ENCODE data around the gene RANGAP1. TPM values are rescaled to one million over a fixed set of nuclear protein-coding genes. Genes with fewer than 3 reads are reported as not detected.

The RANGAP1 gene
- total and polyA plus RNA-seq, 2 of the 13 experiments (the other 11 are each of a cell fraction or from before 2014, with no cell fraction given) = 51.8 to 83.9 TPM

DNA sequence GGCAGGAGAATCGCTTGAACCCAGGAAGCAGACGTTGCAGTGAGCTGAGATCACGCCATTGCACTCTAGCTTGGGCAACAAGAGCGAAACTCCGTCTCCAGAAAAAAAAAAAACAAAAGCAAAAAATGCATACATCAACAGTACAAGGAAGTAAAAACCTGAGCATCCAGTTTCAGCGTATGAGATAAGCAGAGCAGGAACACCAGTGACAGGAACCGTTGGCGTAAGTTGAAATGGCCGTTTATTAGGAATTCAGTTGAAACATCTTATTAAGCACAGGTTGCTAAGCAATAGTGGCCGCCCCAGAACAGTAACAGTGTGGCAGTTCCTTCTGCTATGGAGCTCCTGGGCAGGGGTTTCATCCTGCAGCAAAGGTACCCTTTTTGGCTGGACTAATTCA is 84.8 kb downstream of the RANGAP1 start:
- Histone ChIP-seq H3K27ac (ENCODE audit: extremely low read length, insufficient read depth, low read length) (no peak overlapping the region), H3K4me2 (ENCODE audit: low read depth, low read length) (no peak overlapping the region), H3K27me3 (ENCODE audit: control insufficient read depth in 1 of 2, insufficient read depth in 2 of 2, low read length in 2 of 2) (peaks cover 0 to 2% of the 10 kb centered on the region in 2 experiments; a peak in 2 of 5 replicates), H3K9me3 (ENCODE audit: low read length) (no peaks in the 10 kb centered on the region), H3K4me3 (replicated peaks in 1 of 3; ENCODE audit: insufficient read depth in 1 of 3, low read depth in 2 of 3, low read length in 3 of 3) (no peak overlapping the region), H3K4me1 (ENCODE audit: insufficient read depth, low read length) (peaks cover 53% of the 10 kb centered on the region), H2AFZ (ENCODE audit: low read length) (no peak overlapping the region), H4K20me1 (ENCODE audit: insufficient read depth, low read length) (no peaks in the 10 kb centered on the region), H3K36me3 (replicated peaks in 1 of 2; ENCODE audit: control insufficient read depth in 1 of 2, insufficient read depth in 2 of 2, low read length in 2 of 2) (no peaks in the 10 kb centered on the region), H3K79me2 (ENCODE audit: insufficient read depth, low read length) (peaks cover 10% of the 10 kb centered on the region), H3K9ac (ENCODE audit: insufficient read depth, low read depth, low read length) (no peak overlapping the region)
- no peak for ATAC-seq
- FAIRE-seq = no peak
- WGBS (ENCODE audit: low lambda C conversion rate) = 51% methylated on average over 9 of the region's 10 CpGs
- intact Hi-C loops (cut with micrococcal nuclease; ENCODE audit: unreplicated experiment) = no loop called here
- no peak for DNase-seq (ENCODE audit: low spot score)
- in situ Hi-C loops (cut with HindIII; ENCODE audit: extremely low pct_ligation_motif_present, low pct_unique_long_range_greater_than_20kb) = no loop called here
- CTCF ChIA-PET (ENCODE audit: low intra/inter-chr PET ratio, low total read pairs) = no interaction called here
- TF ChIP-seq NR2C2 (CRISPR knock-in tag; IDR thresholded peaks at IDR 0.05; ENCODE audit: borderline replicate concordance) (no peak), ATF7-NPFF (CRISPR knock-in tag; IDR thresholded peaks at IDR 0.05; ENCODE audit: low read depth) (no peak), ZNF850 (CRISPR knock-in tag; conservative IDR thresholded peaks at IDR 0.05) (no peak), POLR2G (IDR thresholded peaks at IDR 0.05; ENCODE audit: low read depth, low read length) (no peak), ZNF331 (CRISPR knock-in tag; IDR thresholded peaks at IDR 0.05) (no peak), ZNF777 (CRISPR knock-in tag; IDR thresholded peaks at IDR 0.05) (no peak), MIER3 (CRISPR knock-in tag; IDR thresholded peaks at IDR 0.05; ENCODE audit: borderline replicate concordance) (no peak), MAFF (IDR thresholded peaks at IDR 0.05; ENCODE audit: low read depth, low read length) (no peak), ARHGAP35 (CRISPR knock-in tag; IDR thresholded peaks at IDR 0.05; ENCODE audit: borderline replicate concordance) (no peak), XRCC5 (optimal IDR thresholded peaks at IDR 0.05; ENCODE audit: low read length) (no peak), ZNF749 (CRISPR knock-in tag; IDR thresholded peaks at IDR 0.05; ENCODE audit: borderline replicate concordance) (no peak), POLR2A (IDR thresholded peaks at IDR 0.05; ENCODE audit: insufficient read depth in 1 of 2, low read depth in 2 of 2, low read length in 2 of 2) (no peak), DNMT1 (CRISPR knock-in tag; IDR thresholded peaks at IDR 0.05) (no peak)
- TF ChIP-seq, protein P1, sequence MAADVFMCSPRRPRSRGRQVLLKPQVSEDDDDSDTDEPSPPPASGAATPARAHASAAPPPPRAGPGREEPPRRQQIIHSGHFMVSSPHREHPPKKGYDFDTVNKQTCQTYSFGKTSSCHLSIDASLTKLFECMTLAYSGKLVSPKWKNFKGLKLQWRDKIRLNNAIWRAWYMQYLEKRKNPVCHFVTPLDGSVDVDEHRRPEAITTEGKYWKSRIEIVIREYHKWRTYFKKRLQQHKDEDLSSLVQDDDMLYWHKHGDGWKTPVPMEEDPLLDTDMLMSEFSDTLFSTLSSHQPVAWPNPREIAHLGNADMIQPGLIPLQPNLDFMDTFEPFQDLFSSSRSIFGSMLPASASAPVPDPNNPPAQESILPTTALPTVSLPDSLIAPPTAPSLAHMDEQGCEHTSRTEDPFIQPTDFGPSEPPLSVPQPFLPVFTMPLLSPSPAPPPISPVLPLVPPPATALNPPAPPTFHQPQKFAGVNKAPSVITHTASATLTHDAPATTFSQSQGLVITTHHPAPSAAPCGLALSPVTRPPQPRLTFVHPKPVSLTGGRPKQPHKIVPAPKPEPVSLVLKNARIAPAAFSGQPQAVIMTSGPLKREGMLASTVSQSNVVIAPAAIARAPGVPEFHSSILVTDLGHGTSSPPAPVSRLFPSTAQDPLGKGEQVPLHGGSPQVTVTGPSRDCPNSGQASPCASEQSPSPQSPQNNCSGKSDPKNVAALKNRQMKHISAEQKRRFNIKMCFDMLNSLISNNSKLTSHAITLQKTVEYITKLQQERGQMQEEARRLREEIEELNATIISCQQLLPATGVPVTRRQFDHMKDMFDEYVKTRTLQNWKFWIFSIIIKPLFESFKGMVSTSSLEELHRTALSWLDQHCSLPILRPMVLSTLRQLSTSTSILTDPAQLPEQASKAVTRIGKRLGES (CRISPR knock-in tag; IDR thresholded peaks at IDR 0.05; ENCODE audit: borderline replicate concordance) = no peak
- POLR2A ChIA-PET = no interaction called here
- no TSS peak for BruUV-seq (replicated peaks)
